ENCODE results near the gene CLTC. TPM values are rescaled to one million over a fixed set of nuclear protein-coding genes. Genes with fewer than 3 reads are reported as not detected.

CLTC gene
- total RNA-seq, 1 experiment from 2014 or later: 269 TPM

DNA sequence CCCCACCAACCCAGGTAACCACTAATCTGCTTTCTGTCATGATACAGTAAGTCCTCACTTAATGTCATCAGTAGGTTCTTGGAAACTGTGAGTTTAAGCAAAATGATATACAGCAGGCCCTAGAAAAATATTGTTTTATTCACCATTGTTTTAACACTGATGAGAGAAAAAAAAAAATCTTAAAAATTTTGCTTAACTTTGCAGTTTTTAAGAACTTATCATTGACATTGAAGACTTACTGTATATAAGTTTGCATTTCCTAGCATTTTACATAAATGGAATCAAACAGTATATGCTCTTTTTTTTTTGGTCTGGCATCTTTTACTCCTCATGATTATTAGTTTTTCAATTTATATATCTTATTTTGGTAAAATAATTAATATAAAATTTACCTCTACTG lies 19.5 kb upstream of the CLTC start:
- Histone ChIP-seq H3K9me3 (ENCODE audit: low read length) (no peaks in the 10 kb centered on the region), H4K20me1 (ENCODE audit: low read length) (no peaks in the 10 kb centered on the region), H2AFZ (ENCODE audit: low read length) (no peak overlapping the region), H3K9me2 (replicated peaks; ENCODE audit: low read length) (no peaks in the 10 kb centered on the region), H3K79me2 (ENCODE audit: low read length) (no peaks in the 10 kb centered on the region), H3K9ac (ENCODE audit: low read length) (no peak overlapping the region), H3K27me3 (ENCODE audit: low read length) (no peaks in the 10 kb centered on the region), H3K36me3 (ENCODE audit: low read depth, low read length) (peaks cover 5% of the 10 kb centered on the region; the same call in 1 of the 2 replicates), H3K4me2 (ENCODE audit: low read length) (no peak overlapping the region), H3K4me1 (ENCODE audit: insufficient read depth, low read length) (no peaks in the 10 kb centered on the region), H3K27ac (ENCODE audit: low read length) (no peak overlapping the region), H3F3A (ENCODE audit: low read length, unreplicated experiment) (no peaks in the 10 kb centered on the region), H3K4me3 (ENCODE audit: low read length) (no peak overlapping the region)
- CTCF ChIA-PET: no interaction called here
- DNase-seq (no peak), ATAC-seq (no peak)
- no TSS peak for BruUV-seq (replicated peaks)
- POLR2A ChIA-PET (ENCODE audit: unreplicated experiment): no interaction called here
- TF ChIP-seq EZH2phosphoT487 (IDR thresholded peaks at IDR 0.05; ENCODE audit: borderline replicate concordance, low read length): no peak
- TF ChIP-seq CTCF (conservative IDR thresholded peaks at IDR 0.05; ENCODE audit: low read depth, low read length): no peak
- TF ChIP-seq EZH2 (IDR thresholded peaks at IDR 0.05; ENCODE audit: low read length, unreplicated experiment): no peak
- intact Hi-C loops (cut with micrococcal nuclease): no loop called here

DNA sequence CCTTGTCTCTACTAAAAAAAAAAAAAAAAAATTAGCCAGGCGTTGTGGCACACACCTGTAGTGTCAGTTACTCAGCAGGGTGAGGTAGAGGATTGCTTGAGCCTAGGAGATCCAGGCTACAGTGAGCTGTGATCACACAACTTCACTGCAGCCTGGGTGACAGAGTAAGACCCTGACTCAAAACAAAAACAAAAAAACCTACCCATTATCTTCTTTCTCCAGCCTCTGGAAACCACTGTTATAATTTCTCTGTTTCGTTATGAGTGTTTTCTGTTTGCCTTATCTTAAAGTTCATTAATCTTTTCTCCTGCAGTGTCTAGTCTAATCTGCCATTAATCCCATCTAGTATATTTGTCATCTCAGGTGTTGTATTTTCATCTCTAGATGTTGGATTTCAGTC lies 18.6 kb upstream of the CLTC start:
- Histone ChIP-seq H3K9ac (ENCODE audit: low read length) (no peak overlapping the region), H3K9me2 (replicated peaks; ENCODE audit: low read length) (no peaks in the 10 kb centered on the region), H3K27ac (ENCODE audit: low read length) (no peak overlapping the region), H3K36me3 (ENCODE audit: low read depth, low read length) (peaks cover 8% of the 10 kb centered on the region; the same call in 1 of the 2 replicates), H3K9me3 (ENCODE audit: low read length) (no peaks in the 10 kb centered on the region), H3K27me3 (ENCODE audit: low read length) (no peaks in the 10 kb centered on the region), H3K4me2 (ENCODE audit: low read length) (no peak overlapping the region), H3K4me3 (ENCODE audit: low read length) (no peak overlapping the region), H3F3A (ENCODE audit: low read length, unreplicated experiment) (no peaks in the 10 kb centered on the region), H3K79me2 (ENCODE audit: low read length) (no peaks in the 10 kb centered on the region), H2AFZ (ENCODE audit: low read length) (no peak overlapping the region), H3K4me1 (ENCODE audit: insufficient read depth, low read length) (no peaks in the 10 kb centered on the region), H4K20me1 (ENCODE audit: low read length) (no peaks in the 10 kb centered on the region)
- ATAC-seq (no peak), DNase-seq (no peak)
- intact Hi-C loops (cut with micrococcal nuclease): no loop called here
- ChIA-PET POLR2A (ENCODE audit: unreplicated experiment) (no interaction called here), CTCF (no interaction called here)
- BruUV-seq (replicated peaks): no TSS peak
- no peak for TF ChIP-seq CTCF (conservative IDR thresholded peaks at IDR 0.05; ENCODE audit: low read depth, low read length)
- no peak for TF ChIP-seq EZH2phosphoT487 (IDR thresholded peaks at IDR 0.05; ENCODE audit: borderline replicate concordance, low read length)

GRCh38 chr17:59607061-59607460 lies 12.6 kb upstream of the CLTC start:
- Histone ChIP-seq H3K9me2 (replicated peaks; ENCODE audit: low read length) (no peaks in the 10 kb centered on the region), H3K27ac (ENCODE audit: low read length) (no peak overlapping the region), H3K9ac (ENCODE audit: low read length) (no peak overlapping the region), H3F3A (ENCODE audit: low read length, unreplicated experiment) (no peaks in the 10 kb centered on the region), H2AFZ (ENCODE audit: low read length) (no peak overlapping the region), H3K27me3 (ENCODE audit: low read length) (no peaks in the 10 kb centered on the region), H4K20me1 (ENCODE audit: low read length) (no peaks in the 10 kb centered on the region), H3K36me3 (ENCODE audit: low read depth, low read length) (peaks cover 13% of the 10 kb centered on the region; the same call in 1 of the 2 replicates), H3K4me2 (ENCODE audit: low read length) (no peak overlapping the region), H3K9me3 (ENCODE audit: low read length) (no peaks in the 10 kb centered on the region), H3K4me3 (ENCODE audit: low read length) (no peak overlapping the region), H3K4me1 (ENCODE audit: insufficient read depth, low read length) (no peaks in the 10 kb centered on the region), H3K79me2 (ENCODE audit: low read length) (no peaks in the 10 kb centered on the region)
- intact Hi-C loops (cut with micrococcal nuclease): no loop called here
- DNase-seq (no peak), ATAC-seq (no peak)
- TF ChIP-seq EZH2phosphoT487 (IDR thresholded peaks at IDR 0.05; ENCODE audit: borderline replicate concordance, low read length) (no peak), EZH2 (IDR thresholded peaks at IDR 0.05; ENCODE audit: low read length, unreplicated experiment) (no peak), CTCF (conservative IDR thresholded peaks at IDR 0.05; ENCODE audit: low read depth, low read length) (no peak)
- ChIA-PET POLR2A (ENCODE audit: unreplicated experiment) (no interaction called here), CTCF (interaction anchor here (0.6 to 0.9 kb wide), 2 partner anchors 12 to 100 kb away, joined by 3 to 4 read pairs; partner anchors contain the start of gene PTRH2)
- BruUV-seq (replicated peaks): TSS peak; percentile 34

Data from PC-3 (cell line).